ENCODE measurements around the gene HSD11B2.
A peak's percentile ranks its signal among the peaks of the same experiment; 100 is the strongest.

Gene HSD11B2

DNA sequence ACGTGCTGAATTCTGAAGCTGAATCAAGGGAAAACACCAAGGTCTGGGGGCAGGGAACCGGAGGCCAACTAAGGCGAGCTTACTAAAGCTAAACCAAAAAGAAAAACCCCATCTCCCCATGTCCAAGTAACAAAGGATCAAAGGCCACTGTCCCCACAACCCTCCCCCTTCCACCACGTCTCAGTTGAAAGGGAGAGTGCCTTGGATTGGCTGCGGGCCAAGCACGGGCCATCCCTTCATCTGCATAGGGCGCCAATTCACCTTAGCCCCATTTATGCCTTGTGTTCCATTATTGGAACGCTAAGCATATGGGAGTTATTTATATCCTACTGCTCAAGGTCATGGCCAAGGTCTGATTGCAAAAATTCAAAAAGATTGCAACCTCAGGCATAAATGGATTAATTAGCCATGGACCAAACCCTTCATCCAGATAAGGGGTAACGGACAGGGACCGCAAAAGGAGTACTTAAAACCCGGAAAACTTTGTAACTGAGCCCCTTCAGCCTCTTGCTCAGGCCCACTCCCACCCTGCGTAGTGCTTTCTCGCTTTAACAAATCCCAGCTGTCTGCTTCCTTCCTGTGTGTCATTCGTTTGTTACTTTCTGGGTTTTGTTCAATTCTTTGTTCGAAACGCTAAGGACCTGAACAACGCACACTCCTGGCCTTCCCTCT is 50.8 kb downstream of the HSD11B2 start:
- peak; percentile 74 for DNase-seq

DNA sequence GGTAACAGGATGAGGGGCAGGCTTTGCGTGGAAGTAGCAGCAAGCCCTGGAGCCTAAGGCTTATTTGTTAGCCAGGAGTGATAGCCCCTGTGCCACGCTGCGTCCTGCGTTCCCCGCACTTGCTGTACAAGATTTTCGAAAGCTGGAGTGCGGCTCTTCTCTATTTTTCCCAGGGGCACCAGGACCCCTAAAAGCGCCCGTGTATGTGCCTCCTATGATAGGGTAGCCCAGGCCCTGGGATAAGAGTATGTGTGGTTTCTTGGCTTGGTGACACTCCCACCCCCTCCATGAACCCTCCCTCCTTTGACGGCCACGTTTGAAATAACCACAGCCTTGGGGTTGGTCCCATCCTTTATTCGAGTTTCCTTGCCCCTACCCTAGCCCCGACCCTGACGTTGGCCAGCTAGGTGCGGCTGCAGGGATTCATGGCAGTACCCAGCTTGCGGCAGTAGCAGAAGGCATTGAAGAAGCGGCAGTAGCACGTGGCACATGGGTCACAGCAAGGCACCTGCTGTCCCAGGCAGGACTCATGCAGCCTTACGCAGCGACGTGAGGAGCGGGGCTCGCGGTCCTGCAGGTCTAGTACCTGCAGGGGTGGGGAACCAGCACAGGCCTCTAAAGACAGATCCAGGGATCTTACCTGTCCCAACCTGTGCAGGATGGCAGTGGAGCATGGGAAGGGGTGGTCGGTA is 51.5 kb downstream of the HSD11B2 start:
- DNase-seq = no peak

DNA sequence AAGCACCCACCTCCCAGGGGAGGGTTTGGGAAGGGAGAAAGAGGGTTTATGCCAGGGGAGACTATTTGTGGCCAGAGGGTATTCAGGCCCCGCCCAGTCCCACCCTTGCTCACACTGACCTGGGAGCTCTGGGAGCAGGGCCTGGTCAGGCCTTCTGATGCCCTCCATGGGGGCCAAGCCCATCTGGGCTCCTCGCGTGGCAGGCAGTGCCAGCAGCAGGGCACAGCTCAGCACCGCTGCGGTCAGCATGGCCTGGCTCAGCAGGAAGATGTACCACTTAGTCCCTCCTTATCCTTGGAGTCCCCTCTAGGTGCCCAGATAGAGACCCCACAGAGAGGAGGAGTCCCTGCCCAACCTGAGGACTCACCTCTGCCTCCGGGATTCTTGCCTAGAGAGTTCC is 52.2 kb downstream of the HSD11B2 start, which contains the start of gene AGRP:
TSS of gene AGRP (minus strand) at position 398 of the 400 bp plus-strand sequence. CDS start at position 249, 149 bp downstream.
- no peak for DNase-seq

DNA sequence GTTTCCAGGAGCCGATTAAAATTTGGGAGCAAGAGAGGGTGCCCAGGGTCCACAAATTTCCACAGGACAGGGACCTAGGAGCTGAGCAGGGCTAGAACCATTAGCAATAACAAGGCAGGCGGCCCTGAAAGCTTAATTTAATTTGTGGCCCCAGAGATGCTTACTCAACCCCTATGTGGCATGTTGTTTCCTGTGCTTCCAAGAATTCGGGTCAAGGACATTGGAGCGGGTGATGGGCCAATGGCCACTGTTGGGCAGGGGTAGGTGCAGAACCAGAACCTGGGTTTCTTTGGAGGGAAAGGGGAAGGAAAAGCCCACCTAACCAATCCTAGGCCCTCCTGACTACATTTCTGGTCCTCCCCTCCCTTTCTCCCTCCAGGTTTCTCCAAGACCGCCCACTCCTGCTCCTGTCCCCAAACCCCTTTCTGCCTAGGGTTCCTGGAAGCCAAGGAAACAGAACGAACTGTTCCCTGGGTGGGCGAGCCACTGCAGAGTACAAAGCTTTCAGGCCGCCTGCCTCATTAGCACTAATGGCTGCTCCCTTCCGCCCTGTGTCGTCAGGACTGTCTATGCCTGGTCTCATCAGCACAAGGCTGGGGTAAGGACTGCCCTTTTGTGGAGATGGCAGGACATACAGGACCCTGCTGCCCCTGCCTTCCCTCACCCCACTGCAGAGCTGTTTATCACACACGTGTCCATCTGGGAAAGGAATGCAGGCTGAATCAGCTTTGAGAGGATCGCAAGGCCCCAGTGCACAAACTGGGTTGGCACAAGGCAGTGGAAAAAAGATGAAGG is 53.0 kb downstream of the HSD11B2 start:
- no peak for DNase-seq

DNA sequence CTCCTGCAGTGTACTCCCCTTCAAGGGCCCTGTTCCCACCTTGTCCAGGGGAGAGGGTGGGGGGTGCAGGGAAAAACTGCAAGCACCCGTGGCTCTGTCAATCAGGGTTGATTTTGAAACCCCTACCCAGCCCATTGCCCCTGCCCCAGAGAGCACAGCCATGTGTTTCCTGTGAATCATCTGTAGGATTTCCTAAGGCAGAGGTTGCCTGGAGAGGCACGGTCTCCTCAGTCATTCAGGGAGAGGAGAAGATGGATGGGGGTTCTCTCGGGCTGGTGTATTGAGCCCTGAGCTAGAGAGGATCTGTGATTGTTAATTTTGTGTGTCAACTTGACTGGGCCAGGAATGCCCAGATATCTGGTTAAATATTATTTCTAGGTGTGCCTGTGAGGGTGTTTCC is 55.9 kb downstream of the HSD11B2 start:
- DNase-seq = no peak

Measured in activated CD4-positive, alpha-beta T cell treated with anti-CD3 and anti-CD28 coated beads, Interleukin-10, Interleukin-2, amounts not matched to agents 100 ng/mL and 50 ng/mL, durations not matched to agents 16 hours and 8 hours (primary cell).